Stimulated activated naive CD4-positive, alpha-beta T cell (primary cell): ENCODE results near the gene TIMP3.
"Not testable (repeated sequence)": the region's sequence is repeated elsewhere in the genome, so short reads cannot be mapped to it uniquely, and the experiment has no call there.

ENCODE experiments used
- DNase-seq, 6 experiments: peaks; one replicate each; lab custom pipeline; 2025; lab: John Stamatoyannopoulos, UW

The TIMP3 gene

GRCh38 chr22:32801537-32802236 is at the start of gene TIMP3:
TSS of gene TIMP3 (plus strand) at chr22:32801705. CDS start at chr22:32802002, 297 bp downstream.
- no peak for DNase-seq

- no peak for DNase-seq
Measured at GRCh38 chr22:32752326-32752725, 49.2 kb upstream of the TIMP3 start.

GRCh38 chr22:32752816-32753520 is 48.5 kb upstream of the TIMP3 start:
- DNase-seq = no peak

GRCh38 chr22:32753591-32753990 is 47.9 kb upstream of the TIMP3 start:
- DNase-seq = no peak

- no peak for DNase-seq
Measured at GRCh38 chr22:32754413-32755041, 47.0 kb upstream of the TIMP3 start.

- not testable (repeated sequence) for DNase-seq
Measured at GRCh38 chr22:32757086-32757762, 44.3 kb upstream of the TIMP3 start.

GRCh38 chr22:32758866-32759385 is 42.6 kb upstream of the TIMP3 start:
- DNase-seq = no peak

- no peak for DNase-seq
Measured at GRCh38 chr22:32760396-32760795, 41.1 kb upstream of the TIMP3 start.

- DNase-seq = no peak
Measured at GRCh38 chr22:32760815-32761214, 40.7 kb upstream of the TIMP3 start.

- DNase-seq = no peak
Measured at GRCh38 chr22:32761251-32761903, 40.1 kb upstream of the TIMP3 start.

- no peak for DNase-seq
Measured at GRCh38 chr22:32764330-32765131, 37.0 kb upstream of the TIMP3 start.

GRCh38 chr22:32765132-32765618 is 36.3 kb upstream of the TIMP3 start:
- DNase-seq = no peak

- DNase-seq = no peak
Measured at GRCh38 chr22:32771756-32772155, 29.7 kb upstream of the TIMP3 start.

- no peak for DNase-seq
Measured at GRCh38 chr22:32775957-32776356, 25.5 kb upstream of the TIMP3 start.

- no peak for DNase-seq
Measured at GRCh38 chr22:32776397-32776796, 25.1 kb upstream of the TIMP3 start.

- DNase-seq = no peak
Measured at GRCh38 chr22:32776802-32777201, 24.7 kb upstream of the TIMP3 start.

- no peak for DNase-seq
Measured at GRCh38 chr22:32777987-32778386, 23.5 kb upstream of the TIMP3 start.

- no peak for DNase-seq
Measured at GRCh38 chr22:32780726-32781310, 20.7 kb upstream of the TIMP3 start.

GRCh38 chr22:32781695-32782094 is 19.8 kb upstream of the TIMP3 start:
- DNase-seq = no peak

GRCh38 chr22:32785321-32786026 is 16.0 kb upstream of the TIMP3 start:
- no peak for DNase-seq
